GM21381 (cell line): ENCODE data around the gene PRKD3.
A peak's percentile ranks its signal among the peaks of the same experiment; 100 is the strongest.

Source experiments
- ATAC-seq: cut with Tn5 transposase; IDR thresholded peaks from one replicate; pipeline ENCODE4 v1.9.1; 2021; ENCODE audit warnings: mild to moderate bottlenecking, moderate library complexity; ENCODE audit not compliant: unreplicated experiment

PRKD3 gene

DNA sequence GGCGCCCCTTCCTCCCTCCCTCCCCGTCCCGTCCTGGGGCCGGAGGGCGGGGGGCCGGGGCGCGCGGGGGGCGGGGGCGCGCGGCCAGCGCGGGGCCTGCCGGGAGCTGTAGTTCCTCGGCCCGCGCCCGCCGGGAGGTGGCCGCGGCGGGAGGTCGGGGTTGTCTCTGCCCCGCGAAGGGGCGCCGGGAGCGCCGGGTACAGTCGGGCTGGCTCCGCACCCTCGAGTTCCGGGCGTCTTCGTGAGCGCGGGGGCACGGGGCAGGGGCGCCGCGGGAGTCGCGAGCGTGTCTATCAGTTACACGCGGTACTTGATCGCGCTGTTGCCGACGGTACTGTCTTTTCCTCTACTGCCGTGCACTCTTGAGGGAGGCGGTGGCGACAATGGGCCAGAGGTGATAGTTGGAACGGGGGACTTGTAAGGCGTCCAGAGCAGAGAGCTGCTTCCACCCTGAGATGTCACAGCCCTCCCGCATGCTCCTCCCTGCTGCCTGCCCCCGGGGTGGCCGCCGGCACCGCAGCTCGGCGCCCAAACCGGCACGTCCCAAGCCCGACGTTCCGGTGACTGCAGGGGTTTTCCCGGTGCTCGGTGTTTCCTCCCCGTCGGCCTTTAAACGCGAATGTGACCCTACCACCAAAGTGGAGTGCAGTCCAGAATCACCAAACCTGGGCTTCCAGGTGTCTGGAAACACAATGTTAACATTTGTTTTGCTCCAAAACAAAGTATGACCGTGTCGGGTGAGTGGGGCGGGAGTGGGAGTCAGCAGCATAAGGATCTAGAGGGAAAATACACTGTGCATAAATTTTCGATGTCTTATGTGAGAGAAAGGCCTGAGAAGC, at the start of gene PRKD3:
Gene PRKD3 (minus strand): TSS at position 48 of the 839 bp plus-strand sequence. CDS start 8,309 bp downstream, outside the sequence.
- ATAC-seq, result peak; percentile 61

DNA sequence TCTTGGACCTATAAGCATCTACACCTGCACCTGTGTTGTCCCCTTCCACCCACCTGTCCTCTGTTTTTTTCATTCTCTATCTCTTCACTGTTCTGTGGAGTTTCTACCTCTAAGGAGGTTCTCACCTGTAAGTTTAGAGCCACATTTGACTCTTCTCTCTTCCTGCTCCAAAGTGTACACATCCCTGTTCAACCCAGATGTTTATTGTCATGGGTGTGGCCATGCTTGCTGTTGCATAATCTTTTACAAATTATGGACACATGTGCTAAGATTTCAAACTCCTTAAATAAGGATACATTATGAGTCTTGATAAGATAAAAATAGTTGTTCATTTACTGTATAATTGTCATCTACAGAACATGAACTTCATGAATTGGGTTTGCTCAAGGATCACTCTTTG, 47.4 kb upstream of the PRKD3 start:
- no peak for ATAC-seq

DNA sequence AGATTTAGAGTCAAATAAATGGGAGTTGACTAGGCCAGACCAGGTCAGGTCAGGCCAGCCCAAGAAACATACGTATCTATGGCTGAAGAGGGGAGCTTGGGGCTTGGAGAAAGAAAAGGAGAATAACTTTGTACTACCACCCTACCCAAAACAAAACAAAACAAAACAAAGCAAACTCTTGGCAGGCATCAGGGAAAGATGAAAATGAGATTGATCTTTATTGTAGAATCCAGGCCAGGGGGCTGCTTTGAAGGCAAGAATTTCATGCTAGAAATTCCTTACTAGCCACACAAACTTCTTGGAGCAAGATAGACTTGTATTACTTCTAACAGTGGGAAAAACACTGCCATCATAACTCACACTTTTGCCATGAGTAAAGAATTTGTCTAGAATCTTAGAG, 46.0 kb upstream of the PRKD3 start:
- no peak for ATAC-seq

DNA sequence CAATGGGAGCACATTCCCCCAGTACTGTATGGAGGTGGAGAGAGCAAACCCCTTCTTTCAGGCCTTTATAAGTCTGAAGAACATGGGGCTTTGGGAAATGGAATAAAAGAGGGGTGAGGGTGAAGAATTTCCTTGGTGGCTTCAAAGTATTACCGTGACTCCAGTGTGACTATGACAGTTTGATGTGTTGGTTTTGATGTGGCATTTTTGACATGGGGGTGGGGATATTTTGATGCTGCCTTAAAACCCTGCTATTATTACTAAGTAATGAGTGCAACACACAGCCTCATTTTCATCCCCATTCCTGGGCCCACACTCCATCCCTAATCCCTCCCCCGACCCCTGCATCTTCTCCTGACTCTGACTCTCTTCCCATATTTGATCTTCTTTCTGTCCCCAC, 43.4 kb upstream of the PRKD3 start:
- no peak for ATAC-seq

DNA sequence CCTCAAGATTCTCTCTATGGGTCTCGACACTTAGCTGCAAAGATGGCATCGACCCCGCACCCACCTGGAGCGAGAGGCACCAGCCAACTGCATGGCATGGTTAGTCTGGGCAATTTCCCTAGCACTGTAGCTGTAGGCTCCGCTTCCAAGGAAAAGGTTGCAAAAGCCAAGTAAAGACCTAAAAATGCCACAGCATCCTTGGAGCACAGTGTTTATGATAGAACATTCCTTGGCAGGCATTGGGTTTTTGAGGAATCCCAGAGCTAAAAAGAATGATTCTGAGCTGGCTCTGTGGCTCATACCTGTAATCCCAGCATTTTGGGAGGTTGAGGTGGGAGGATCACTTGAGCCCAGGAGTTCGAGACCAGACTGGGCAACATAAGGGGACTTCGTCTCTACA, 42.7 kb upstream of the PRKD3 start:
- ATAC-seq, result no peak

DNA sequence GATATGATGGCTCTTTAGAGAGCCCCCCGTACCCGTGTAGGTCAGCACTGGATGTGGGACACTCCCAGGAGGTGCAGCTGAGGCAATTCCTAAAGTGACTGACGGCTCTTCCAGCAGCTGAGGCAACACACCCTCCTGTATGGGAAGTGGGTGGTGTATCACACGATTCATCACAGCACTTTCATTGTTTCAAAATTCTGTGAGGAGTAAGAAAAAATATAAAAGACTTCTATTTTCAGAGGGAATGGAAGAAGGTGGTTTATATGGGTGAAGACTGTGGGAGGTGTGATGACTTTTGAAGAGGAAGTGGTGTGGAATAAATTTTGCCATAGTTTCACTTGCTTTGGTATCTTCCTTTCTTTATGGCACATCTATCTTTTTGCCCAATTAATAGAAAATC, 42.1 kb upstream of the PRKD3 start:
- no peak for ATAC-seq

DNA sequence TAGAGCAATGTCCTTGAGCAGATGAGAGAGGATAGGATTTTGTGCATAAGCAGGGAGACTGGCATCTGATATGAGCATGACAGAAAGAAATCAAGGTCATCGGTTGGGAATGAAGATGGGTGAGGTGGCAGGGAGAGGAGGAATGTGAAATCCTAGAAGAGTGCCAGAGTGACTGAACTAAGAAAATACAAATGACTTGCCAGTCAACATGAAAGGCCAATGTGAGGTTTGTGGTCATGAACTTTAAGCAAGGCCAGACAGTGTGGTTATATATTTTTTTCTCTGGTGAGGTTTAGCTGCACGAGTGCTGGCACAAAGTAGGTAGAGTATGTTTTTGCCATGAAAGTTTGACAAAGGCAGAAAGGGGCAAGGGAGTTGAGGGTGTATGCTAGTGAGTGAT, 41.0 kb upstream of the PRKD3 start:
- ATAC-seq, result peak; percentile 85

DNA sequence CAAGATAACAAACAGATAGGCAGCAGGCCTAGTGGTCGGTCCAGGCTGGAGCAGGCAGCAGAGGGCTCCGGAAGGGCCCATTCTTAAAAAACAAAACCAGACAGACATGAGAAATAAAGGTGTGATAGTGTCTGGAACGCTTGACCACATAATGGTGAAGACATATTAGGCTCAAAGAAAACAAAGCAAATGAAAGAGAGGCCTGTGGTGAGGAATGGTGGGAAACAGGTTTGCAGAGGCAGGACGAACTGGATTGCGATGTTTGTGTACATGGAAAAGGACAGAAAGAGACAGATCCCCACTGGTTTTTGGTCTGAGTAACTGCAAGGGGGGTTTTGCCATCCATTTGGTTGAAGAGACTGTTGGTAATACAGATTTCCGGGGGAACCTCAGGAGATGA, 39.7 kb upstream of the PRKD3 start:
- ATAC-seq, result no peak

DNA sequence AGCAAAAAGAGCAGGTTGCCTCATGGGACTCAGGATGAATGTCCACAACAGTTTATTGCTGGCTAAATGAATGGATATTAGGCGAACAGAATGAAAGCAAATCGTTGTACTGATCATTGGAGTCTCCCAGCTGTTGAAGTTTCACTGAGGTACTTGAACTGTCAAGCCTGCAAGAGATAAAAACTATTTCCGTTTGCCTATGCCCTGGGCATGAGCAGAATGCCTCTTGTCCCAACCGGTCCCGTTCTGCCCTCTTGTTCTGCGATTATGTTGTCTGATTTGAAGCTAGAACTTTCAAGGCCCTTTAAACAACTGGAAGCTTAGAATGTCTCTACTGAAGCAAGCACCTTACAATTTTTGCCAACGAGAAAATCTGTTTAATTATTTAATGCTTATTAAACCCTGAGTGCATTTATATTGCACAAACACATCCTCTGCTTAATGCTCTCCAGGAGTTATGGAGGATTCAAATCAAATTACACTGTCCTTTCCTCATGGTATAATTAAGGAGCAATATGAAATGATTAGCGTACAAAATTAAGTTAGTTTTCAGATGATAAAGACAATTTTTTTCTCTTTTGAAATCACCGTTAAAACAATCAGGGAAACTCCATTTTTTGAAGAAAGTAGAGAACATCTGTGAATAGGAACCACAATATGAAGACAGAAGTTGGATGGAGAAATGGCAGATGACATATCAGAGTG, 37.5 kb upstream of the PRKD3 start:
- ATAC-seq, result no peak

DNA sequence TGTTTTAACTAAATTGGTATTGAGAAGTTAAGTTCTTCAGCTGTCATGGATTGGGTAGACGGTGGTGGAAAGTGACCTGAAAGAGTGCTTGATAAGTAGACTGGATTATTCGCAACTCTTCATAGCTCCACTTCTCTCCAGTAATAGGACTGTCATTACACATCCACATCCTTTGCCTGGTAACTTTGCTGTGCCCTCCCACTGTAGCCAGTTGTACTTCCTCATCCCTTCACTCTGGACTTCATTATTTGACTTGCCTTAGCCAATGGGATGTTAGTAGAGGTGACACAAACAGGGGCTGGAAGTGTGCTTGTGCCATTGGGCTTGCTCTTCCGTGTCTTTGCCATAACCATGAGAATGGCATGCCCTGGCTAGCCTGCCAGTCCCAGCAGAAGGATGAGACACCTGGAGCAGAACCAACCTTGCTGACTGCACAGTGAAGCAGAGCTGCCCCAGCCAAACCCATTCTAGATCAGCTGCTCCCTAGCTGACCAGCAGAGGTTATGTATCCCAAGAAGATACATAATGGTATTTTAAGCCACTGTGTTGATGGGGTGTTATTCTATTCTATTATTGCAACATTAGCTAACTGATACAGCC, 36.7 kb upstream of the PRKD3 start:
- ATAC-seq, result no peak

DNA sequence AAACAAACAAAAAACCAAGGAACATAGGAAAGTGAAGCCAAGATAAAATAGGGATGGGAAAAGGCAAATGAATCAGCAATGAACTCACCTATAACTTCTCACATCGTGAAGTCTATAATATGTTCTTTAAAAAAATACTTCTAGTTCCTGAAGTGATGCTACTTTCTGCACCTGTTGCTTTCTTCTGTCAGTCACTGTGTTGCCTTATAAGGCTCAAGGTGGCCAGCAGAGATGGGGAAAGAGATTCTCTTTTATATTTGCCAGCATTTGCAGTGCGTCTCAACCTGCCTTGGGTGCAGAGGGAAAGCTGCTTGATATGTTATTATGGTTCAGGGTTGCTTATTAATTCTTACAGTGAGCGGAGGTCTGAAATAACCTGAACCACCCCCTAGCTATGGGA, 33.8 kb upstream of the PRKD3 start:
- no peak for ATAC-seq

DNA sequence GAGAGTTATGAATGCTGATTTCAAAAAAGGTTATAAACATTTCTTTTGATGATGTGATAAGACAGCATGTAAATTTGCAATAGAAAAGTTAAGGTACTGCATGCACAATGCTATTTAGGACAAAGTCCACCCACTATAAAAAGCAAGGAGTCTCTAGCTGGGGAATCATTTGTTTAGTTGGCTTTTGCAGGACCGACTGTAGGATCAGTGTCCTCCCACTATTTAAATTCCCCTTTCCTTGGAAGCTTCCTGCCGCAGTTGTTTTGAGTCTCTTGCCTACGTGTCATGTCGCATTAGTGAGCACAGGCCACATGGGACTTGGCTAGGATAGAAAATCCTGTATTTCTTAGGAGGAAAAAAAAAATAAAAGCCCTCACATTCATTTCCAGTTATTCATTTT, 32.9 kb upstream of the PRKD3 start:
- no peak for ATAC-seq

DNA sequence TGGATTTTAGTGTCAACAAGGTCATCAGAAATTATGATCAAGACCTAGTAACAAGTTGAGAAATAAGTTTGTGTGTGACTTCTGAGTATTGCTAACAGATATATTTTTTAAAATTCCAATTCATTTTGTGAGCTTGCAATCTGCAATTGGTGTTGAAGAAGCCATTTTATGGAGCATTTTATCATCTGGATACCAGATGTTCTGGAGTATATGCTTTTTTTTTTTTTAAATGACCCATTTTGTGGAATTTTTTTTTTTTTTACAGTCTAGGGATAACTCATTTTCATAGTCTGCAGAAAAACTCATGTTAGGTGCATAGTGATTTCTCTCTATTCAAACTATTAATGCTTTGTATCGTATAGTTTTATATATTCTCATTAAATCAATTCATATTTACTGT, 32.4 kb upstream of the PRKD3 start:
- no peak for ATAC-seq

DNA sequence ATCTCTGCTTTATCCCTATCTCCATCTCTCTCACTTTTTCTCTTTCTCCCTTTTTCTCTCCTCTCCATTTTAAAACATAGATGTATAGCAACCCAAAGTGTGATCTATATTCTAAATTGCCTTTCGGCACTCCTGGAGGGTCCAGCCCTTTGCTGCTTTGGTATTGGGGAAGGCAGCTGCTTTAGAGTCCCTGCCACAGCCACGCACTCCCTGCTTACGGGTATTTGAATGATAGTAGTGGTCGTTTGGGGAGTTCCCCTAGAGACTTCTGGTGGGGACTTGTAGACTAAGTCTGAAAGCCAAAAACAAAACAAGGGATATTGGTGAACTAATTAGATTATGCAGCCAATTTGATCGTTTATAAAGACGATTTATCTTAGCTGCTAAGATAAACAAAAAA, 31.7 kb upstream of the PRKD3 start:
- no peak for ATAC-seq

DNA sequence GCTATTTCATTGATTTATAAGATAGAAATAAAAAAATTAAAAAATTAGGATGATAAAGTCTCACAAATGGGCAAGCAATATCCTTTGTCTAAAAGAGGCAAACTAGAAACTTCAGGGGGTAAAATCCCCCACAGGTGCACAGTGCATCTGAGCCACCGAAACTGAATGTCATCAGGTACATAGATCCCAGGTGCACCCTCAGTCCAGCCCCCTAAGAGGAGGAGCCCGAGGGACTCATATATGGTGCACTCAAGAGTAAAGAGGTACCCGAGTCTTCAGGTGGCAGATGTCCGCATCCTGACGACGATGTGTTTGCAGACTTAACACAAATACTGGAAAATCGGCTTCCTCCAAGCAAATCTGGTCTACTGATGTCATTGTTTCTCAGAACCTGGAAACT, 31.1 kb upstream of the PRKD3 start:
- ATAC-seq, result no peak

DNA sequence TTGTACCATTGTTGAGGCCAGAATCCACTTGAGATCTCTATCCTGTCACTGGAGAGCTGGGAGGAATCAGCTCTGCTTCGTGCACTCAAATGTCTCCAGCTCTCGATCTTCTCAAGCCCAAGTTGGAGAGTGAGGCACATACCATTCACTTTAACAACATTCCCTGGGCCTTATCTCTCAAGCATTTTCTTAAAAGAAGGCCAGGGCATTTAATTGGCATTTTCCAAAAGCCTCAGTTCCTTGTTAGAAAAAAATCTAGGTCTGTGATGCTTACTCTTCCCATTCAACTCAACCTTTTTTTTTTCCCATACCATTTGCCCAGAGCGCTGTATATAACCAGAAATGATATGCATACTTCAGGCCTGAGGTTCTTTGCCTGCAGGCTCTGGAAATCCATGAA, 29.9 kb upstream of the PRKD3 start:
- no peak for ATAC-seq

DNA sequence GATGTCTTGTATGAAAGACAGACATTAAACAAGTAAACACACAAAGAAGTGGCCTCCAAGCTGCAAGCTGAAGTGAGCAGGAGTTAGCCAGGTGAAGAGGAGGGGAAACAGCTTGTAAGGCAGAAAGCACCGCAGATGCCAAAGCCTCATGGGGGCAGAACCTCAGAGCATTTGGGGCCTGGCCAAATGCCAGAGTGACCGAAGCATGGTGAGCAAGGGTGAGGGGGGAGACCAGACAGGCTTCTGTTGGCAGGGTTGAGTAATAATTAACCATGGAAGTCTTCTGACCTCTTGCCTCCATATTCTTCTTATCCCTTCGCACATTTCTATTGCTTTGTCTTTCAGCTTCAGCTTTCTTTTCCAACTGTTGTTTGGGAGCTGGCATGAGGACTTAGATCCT, 25.4 kb upstream of the PRKD3 start:
- ATAC-seq, result no peak

DNA sequence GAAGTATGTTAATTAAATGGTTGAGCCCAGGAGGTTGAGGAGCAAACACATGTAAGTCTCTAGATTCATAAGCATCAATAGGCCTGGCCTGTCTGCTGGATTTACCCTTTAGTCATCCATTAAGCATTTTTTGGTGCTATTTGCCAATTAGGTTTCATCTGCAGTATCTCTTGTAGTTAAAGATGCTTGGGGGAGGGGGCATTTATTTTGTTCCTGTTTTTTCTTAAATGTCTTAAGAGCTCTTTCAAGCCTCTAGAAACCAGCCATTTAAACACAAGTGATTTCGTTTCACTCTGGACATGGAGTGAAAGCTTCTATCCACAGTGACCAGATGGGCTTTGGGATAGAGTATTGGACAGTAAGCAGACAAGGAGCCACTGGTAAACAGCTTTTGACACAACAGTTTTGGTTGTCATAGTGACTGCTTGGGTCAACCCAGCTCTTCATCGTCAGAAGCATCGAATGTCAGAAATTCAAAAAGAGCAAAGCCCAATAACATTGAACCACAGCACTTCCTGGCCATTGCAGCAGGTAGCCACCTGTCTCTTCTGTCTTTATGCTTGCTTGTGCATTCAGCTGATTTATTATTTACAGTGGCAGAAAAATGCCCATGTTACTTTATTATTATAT, 24.7 kb upstream of the PRKD3 start:
- no peak for ATAC-seq

DNA sequence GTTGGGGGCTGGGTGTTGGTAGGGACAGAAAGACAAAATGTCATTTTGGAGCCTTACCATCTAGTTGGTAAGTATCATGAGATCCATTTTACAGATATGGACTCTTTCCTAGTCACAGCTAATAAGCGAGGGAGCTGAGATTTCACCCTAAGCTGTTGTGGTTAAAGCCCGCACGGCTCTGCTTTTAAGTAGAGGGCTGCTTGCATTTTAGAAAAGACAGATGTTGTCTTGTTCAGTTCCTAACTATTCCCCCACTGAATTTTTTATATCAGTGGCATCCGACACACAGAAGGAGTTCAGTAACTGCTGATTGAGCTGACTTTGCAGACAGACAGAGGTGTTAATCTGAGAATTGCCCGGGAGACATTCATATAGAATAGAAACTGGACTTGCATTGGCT, 23.5 kb upstream of the PRKD3 start:
- ATAC-seq, result no peak

DNA sequence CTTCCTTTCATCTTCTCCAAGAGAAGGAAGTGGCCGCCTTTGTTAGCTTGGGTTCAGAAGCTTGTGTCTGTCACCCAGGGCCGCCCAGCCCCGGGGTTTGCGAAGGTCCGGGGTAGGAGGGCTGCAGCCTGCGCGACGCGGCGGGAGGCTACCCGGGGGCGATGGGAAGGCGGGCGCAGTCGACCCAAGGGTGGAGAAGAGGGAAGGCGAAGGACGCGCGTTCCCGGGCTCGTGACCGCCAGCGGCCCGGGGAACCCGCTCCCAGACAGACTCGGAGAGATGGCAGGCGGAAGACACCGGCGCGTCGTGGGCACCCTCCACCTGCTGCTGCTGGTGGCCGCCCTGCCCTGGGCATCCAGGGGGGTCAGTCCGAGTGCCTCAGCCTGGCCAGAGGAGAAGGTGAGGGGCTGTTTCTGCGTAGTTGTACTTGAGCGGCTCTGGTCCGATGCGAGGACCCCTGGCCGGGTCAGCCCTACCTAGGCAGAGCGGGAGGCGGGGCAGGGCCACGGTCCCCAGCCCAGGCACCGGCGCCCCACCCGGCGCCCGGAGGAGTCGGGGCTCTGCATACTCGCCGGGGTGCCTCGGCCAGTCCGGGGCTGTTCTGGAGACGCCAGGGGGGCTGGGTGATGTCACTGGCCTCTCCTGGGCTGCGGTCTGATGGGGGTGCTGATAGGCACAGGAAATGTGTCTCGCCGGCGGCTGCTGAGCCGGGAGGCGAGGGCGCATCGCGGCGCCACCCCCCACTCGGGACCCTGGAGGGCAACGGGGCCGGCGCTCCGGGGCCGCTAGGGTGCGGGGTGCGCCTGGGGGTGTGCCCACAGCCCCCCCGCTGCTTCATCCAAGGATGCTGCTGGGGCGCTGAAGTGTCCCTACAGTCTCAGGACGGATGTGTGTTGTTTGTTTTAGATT, 20.1 kb upstream of the PRKD3 start, which contains the start of gene QPCT:
Gene QPCT (plus strand): TSS at position 178 of the 909 bp plus-strand sequence. CDS start 102 bp downstream, at position 280.
- ATAC-seq, result no peak
